Hepatocyte (in vitro differentiated cells): ENCODE measurements around the gene NOL9. TPM values are rescaled to one million over a fixed set of nuclear protein-coding genes. Genes with fewer than 3 reads are reported as not detected.

Experiments
- DNase-seq: peaks from one replicate; pipeline ENCODE4 v3.0.0-alpha.2; 2016; ENCODE audit warnings: low spot score
- H2AFZ ChIP-seq: fragments of 200-600 bp; sonication (generic); 2 replicates; pipeline ENCODE4 v1.6.0; 2016; ENCODE audit warnings: antibody characterized with exemption, mild to moderate bottlenecking
- H3K27ac ChIP-seq: fragments of 200-600 bp; sonication (generic); 2 replicates; pipeline ENCODE4 v1.5.1; 2016; ENCODE audit warnings: mild to moderate bottlenecking
- H3K27me3 ChIP-seq: fragments of 200-600 bp; sonication (generic); 2 replicates; pipeline ENCODE4 v1.6.1; 2016
- H3K36me3 ChIP-seq: fragments of 200-600 bp; sonication (generic); replicated peaks from 2 replicates; pipeline ENCODE4 v1.5.1; 2016; ENCODE audit warnings: low read depth; ENCODE audit not compliant: insufficient read depth
- H3K4me1 ChIP-seq: fragments of 200-600 bp; sonication (generic); 2 replicates; pipeline ENCODE4 v1.5.1; 2016; ENCODE audit warnings: mild to moderate bottlenecking, moderate library complexity; ENCODE audit not compliant: insufficient read depth
- H3K4me2 ChIP-seq: fragments of 200-600 bp; sonication (generic); 2 replicates; pipeline ENCODE4 v1.6.0; 2016
- H3K4me3 ChIP-seq: fragments of 200-600 bp; sonication (generic); 2 replicates; pipeline ENCODE4 v1.5.1; 2016; ENCODE audit warnings: mild to moderate bottlenecking
- H3K79me2 ChIP-seq: fragments of 200-600 bp; sonication (generic); 2 replicates; pipeline ENCODE4 v1.6.0; 2017; ENCODE audit warnings: mild to moderate bottlenecking
- H3K9me2 ChIP-seq: fragments of 200-600 bp; sonication (generic); replicated peaks from 2 replicates; pipeline ENCODE4 v1.6.0; 2017; ENCODE audit warnings: mild to moderate bottlenecking; ENCODE audit not compliant: insufficient read depth
- H3K9me3 ChIP-seq: fragments of 200-600 bp; sonication (generic); 2 replicates; pipeline ENCODE4 v1.5.1; 2016; ENCODE audit warnings: low read depth, mild to moderate bottlenecking
- H4K20me1 ChIP-seq: fragments of 200-600 bp; sonication (generic); 2 replicates; pipeline ENCODE4 v1.6.0; 2016; ENCODE audit warnings: mild to moderate bottlenecking; ENCODE audit not compliant: insufficient read depth, poor library complexity, severe bottlenecking
- EZH2 ChIP-seq: fragments of 200-600 bp; sonication (generic); IDR thresholded peaks from 2 replicates; pipeline ENCODE4 v1.6.1; 2016; ENCODE audit warnings: antibody characterized with exemption, mild to moderate bottlenecking, borderline replicate concordance
- EZH2phosphoT487 ChIP-seq: fragments of 200-600 bp; sonication (generic); IDR thresholded peaks from one replicate; pipeline ENCODE4 v1.6.1; 2018; ENCODE audit warnings: antibody characterized with exemption, mild to moderate bottlenecking, low read depth, moderate library complexity; ENCODE audit not compliant: unreplicated experiment, severe bottlenecking
- WGBS: methylation state at CpG from one replicate; pipeline ENCODE4 v1.1.6; 2016; ENCODE audit warnings: low lambda C conversion rate; ENCODE audit errors: missing lambda C conversion rate; 5-methylcytosine and 5-hydroxymethylcytosine counted together
- polyA plus RNA-seq: library from polyadenylated mRNA; unstranded; fragments of >200 nt; fragmentation: Nextera tagmentation; extraction: Ambion mirVana; gene quantifications from 2 replicates; pipeline ENCODE4 v1.2.1, GENCODE V29; 2016
- total RNA-seq: library from RNA; depleted of rRNA; stranded (reverse); fragments of >200 nt; gene quantifications from 2 replicates; pipeline ENCODE4 v1.2.3, GENCODE V29; 2014
- TF ChIP-seq, protein P1 (sequence below): fragments of 200-600 bp; sonication (generic); IDR thresholded peaks from 2 replicates; pipeline ENCODE4 v1.5.1; 2016; ENCODE audit warnings: antibody characterized with exemption, mild to moderate bottlenecking; ENCODE audit not compliant: poor library complexity

NOL9 gene
- total and polyA plus RNA-seq, 2 experiments from 2014 or later = 13.7 to 21.6 TPM

DNA sequence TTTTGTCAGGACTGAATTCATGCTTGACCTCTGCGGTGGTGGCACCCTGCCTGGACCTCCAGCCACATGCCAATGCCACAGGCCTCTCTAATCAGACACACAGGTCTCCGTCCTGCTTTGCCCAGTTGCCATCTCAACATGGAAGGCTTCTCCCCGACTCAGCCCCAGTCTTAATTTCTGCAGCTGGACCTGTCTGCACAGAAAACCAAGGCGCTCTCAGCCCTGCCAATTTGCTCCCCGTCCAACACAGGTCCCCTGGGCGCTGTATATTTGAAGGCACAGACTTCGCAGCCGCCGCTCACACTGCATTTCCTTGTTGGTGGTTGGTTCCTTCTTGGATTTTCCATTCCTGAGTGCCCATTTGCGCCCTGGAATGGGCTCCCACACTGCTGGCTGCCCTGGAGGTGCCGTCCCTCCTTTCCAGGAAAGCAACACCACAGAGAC lies 34.8 kb downstream of the NOL9 start:
- no peak overlapping the region for H3K4me3 ChIP-seq
- DNase-seq = no peak
- no peaks in the 10 kb centered on the region for H3K9me3 ChIP-seq
- no peaks in the 10 kb centered on the region for H4K20me1 ChIP-seq
- H3K9me2 ChIP-seq = no peaks in the 10 kb centered on the region
- no peak overlapping the region for H2AFZ ChIP-seq
- no peak overlapping the region for H3K27ac ChIP-seq
- no peak for TF ChIP-seq EZH2phosphoT487
- no peak for TF ChIP-seq EZH2
- TF ChIP-seq, protein P1, sequence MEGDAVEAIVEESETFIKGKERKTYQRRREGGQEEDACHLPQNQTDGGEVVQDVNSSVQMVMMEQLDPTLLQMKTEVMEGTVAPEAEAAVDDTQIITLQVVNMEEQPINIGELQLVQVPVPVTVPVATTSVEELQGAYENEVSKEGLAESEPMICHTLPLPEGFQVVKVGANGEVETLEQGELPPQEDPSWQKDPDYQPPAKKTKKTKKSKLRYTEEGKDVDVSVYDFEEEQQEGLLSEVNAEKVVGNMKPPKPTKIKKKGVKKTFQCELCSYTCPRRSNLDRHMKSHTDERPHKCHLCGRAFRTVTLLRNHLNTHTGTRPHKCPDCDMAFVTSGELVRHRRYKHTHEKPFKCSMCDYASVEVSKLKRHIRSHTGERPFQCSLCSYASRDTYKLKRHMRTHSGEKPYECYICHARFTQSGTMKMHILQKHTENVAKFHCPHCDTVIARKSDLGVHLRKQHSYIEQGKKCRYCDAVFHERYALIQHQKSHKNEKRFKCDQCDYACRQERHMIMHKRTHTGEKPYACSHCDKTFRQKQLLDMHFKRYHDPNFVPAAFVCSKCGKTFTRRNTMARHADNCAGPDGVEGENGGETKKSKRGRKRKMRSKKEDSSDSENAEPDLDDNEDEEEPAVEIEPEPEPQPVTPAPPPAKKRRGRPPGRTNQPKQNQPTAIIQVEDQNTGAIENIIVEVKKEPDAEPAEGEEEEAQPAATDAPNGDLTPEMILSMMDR = no peak
- WGBS = 73% methylated on average over 11 of the region's 11 CpGs
- no peaks in the 10 kb centered on the region for H3K79me2 ChIP-seq
- no peaks in the 10 kb centered on the region for H3K27me3 ChIP-seq
- peak overlapping the region; percentile 7 for H3K4me2 ChIP-seq
- no peaks in the 10 kb centered on the region for H3K36me3 ChIP-seq
- H3K4me1 ChIP-seq = peaks cover 14% of the 10 kb centered on the region

DNA sequence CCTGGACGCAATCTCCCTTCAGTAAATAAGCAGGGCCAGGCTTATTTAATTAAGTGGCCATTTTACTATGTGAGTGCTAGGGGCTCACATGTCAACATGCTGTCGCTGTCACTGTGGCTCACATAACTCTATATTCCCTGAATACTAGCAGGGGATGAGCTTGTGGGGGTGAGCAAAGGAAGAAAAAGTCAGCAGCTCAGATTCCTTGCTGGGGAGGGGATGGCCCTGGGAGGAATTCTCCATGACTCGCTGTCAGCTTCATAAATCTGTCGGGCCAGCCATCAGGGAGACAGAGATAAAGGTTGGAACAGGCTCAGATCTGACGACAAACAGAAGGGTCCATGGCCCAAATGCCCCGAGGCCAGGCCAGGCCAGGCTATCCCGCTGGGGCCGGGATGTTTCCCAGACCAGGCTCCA lies 36.9 kb downstream of the NOL9 start:
- Histone ChIP-seq H3K4me2 (no peak overlapping the region), H4K20me1 (no peaks in the 10 kb centered on the region), H3K9me3 (no peaks in the 10 kb centered on the region), H2AFZ (no peak overlapping the region), H3K4me1 (peaks cover 14% of the 10 kb centered on the region), H3K9me2 (no peaks in the 10 kb centered on the region), H3K27me3 (no peaks in the 10 kb centered on the region), H3K36me3 (no peaks in the 10 kb centered on the region), H3K4me3 (no peak overlapping the region), H3K27ac (no peak overlapping the region), H3K79me2 (no peaks in the 10 kb centered on the region)
- no peak for DNase-seq
- 35% methylated on average over 8 of the region's 8 CpGs for WGBS
- TF ChIP-seq EZH2 = no peak
- TF ChIP-seq, protein P1 = no peak
- TF ChIP-seq EZH2phosphoT487 = no peak

DNA sequence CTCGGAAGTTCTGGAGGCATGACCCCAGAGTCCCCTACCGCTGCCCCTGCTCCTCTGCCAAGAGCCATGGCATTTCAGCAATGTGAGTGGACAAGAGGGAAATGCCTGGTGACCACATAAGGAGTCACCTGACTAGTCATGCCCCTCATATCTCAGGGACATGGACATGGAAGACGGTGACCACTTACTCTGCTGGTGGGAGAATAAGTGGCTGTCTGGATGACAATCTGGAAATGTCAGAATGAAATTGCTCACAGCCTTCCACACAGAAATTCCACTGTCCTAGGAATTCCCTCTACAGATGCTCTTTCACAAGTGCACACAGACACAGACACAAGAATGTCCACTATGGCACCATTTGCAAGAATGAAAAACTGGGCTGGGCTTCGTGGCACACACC lies 38.5 kb downstream of the NOL9 start:
- Histone ChIP-seq H3K27ac (no peak overlapping the region), H4K20me1 (no peaks in the 10 kb centered on the region), H2AFZ (no peak overlapping the region), H3K79me2 (no peaks in the 10 kb centered on the region), H3K4me3 (no peak overlapping the region), H3K4me2 (no peak overlapping the region), H3K27me3 (no peaks in the 10 kb centered on the region), H3K9me3 (no peaks in the 10 kb centered on the region), H3K36me3 (no peaks in the 10 kb centered on the region), H3K9me2 (no peaks in the 10 kb centered on the region), H3K4me1 (peaks cover 14% of the 10 kb centered on the region)
- no peak for TF ChIP-seq EZH2phosphoT487
- TF ChIP-seq, protein P1 = no peak
- TF ChIP-seq EZH2 = no peak
- WGBS = 88% methylated on average over 4 of the region's 4 CpGs
- DNase-seq = no peak

DNA sequence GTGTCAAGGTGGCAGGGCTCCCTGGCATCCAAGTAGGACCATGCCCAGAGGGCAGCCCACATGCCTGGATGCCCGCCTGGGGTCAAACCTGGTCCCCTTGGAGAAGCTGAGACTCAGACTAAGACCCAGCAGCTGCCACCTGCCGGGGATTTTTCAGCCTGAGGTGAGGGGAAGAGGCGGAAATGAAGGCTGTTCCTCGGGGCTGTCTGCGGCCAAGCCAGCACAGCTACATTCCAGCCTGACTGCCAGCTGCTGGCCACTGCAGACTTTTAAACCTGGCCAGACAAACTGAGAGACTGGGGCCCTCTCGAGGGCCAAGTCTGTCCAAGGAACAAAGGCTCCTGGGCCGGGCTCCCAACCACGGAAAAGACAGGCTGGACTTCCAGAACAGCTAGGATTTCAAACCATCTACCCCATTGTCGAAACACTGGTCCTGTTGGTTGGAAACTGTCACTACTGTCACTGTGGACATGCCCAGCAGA lies 41.0 kb downstream of the NOL9 start:
- Histone ChIP-seq H4K20me1 (no peaks in the 10 kb centered on the region), H3K79me2 (no peaks in the 10 kb centered on the region), H3K27ac (no peak overlapping the region), H2AFZ (no peak overlapping the region), H3K4me3 (no peak overlapping the region), H3K9me3 (no peaks in the 10 kb centered on the region), H3K9me2 (no peaks in the 10 kb centered on the region), H3K36me3 (no peaks in the 10 kb centered on the region), H3K27me3 (no peaks in the 10 kb centered on the region), H3K4me2 (no peak overlapping the region), H3K4me1 (no peaks in the 10 kb centered on the region)
- 66% methylated on average over 9 of the region's 9 CpGs for WGBS
- TF ChIP-seq EZH2phosphoT487 (no peak), EZH2 (no peak)
- TF ChIP-seq, protein P1 = no peak
- no peak for DNase-seq
